BE2C (cell line): ENCODE data around the gene SLC23A3.

Experiments
- DNase-seq: peaks from one replicate; pipeline ENCODE4 v3.0.0-alpha.2; 2020
- H3K27me3 ChIP-seq: fragments of 250-450 bp; sonication (Bioruptor Pico); 2 replicates; pipeline ENCODE4 v1.5.1; 2020; ENCODE audit warnings: mild to moderate bottlenecking
- H3K36me3 ChIP-seq: fragments of 250-450 bp; sonication (Bioruptor Pico); 2 replicates; pipeline ENCODE4 v1.5.1; 2020; ENCODE audit warnings: mild to moderate bottlenecking
- H3K4me1 ChIP-seq: fragments of 250-450 bp; sonication (Bioruptor Pico); 2 replicates; pipeline ENCODE4 v1.5.1; 2020
- H3K4me3 ChIP-seq: 2 replicates; pipeline ENCODE4 v1.5.1; 2011; ENCODE audit warnings: low read depth, low read length
- H3K9me3 ChIP-seq: fragments of 250-450 bp; sonication (Bioruptor Pico); 2 replicates; pipeline ENCODE4 v1.5.1; 2020
- CTCF ChIP-seq: IDR thresholded peaks from 2 replicates; pipeline ENCODE4 v1.5.1; 2012; ENCODE audit warnings: mild to moderate bottlenecking, low read depth, low read length

The SLC23A3 gene

DNA sequence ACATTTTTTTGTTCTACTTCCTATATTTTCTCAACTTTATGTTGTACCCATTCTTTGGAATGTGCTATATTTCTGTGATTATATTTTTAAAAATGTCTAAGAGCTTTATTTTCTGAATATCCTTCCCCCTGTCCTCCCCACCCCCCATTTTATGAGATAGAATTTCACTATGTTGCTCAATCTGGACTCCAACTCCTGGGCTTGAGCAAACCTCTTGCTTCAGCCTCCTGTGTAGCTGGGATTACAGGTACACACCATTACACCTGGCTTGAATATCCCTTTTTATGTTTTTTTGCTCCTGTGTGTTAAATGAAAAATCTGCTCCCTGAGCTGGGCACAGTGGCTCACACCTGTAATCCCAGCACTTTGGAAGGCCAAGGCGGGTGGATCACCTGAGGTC lies 27.6 kb upstream of the SLC23A3 start:
- no peaks in the 10 kb centered on the region for H3K9me3 ChIP-seq
- H3K4me3 ChIP-seq = no peak overlapping the region
- no peak for DNase-seq
- no peaks in the 10 kb centered on the region for H3K36me3 ChIP-seq
- H3K27me3 ChIP-seq = peaks cover 7% of the 10 kb centered on the region
- no peak for TF ChIP-seq CTCF
- H3K4me1 ChIP-seq = no peaks in the 10 kb centered on the region

- Histone ChIP-seq H3K4me3 (no peak overlapping the region), H3K9me3 (no peaks in the 10 kb centered on the region), H3K27me3 (no peaks in the 10 kb centered on the region), H3K4me1 (no peaks in the 10 kb centered on the region), H3K36me3 (peaks cover 11% of the 10 kb centered on the region)
- DNase-seq = no peak
- no peak for TF ChIP-seq CTCF
Measured at GRCh38 chr2:219186754-219187456, 17.1 kb upstream of the SLC23A3 start.

DNA sequence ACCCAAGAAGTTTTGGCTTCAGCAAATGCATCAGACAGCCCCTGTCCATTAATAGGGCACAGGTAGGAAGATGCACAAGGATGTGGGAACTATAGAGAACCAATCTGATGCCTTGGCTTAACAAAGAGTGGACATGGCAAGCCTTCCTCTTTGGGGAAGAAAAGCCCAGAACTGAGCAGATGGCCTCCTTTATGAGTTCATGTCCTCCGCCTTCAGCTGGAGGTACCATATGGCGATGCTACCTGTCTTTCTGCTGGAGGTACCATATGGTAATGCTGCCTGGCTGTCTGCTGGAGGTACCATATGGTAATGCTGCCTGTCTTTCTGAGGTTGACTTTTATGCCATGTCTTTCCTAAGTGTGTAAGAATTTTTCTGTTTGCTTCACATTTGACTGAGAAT lies 14.3 kb upstream of the SLC23A3 start:
- Histone ChIP-seq H3K27me3 (no peaks in the 10 kb centered on the region), H3K36me3 (peaks cover 21% of the 10 kb centered on the region), H3K4me1 (no peaks in the 10 kb centered on the region), H3K9me3 (no peaks in the 10 kb centered on the region), H3K4me3 (no peak overlapping the region)
- DNase-seq = no peak
- TF ChIP-seq CTCF = no peak

DNA sequence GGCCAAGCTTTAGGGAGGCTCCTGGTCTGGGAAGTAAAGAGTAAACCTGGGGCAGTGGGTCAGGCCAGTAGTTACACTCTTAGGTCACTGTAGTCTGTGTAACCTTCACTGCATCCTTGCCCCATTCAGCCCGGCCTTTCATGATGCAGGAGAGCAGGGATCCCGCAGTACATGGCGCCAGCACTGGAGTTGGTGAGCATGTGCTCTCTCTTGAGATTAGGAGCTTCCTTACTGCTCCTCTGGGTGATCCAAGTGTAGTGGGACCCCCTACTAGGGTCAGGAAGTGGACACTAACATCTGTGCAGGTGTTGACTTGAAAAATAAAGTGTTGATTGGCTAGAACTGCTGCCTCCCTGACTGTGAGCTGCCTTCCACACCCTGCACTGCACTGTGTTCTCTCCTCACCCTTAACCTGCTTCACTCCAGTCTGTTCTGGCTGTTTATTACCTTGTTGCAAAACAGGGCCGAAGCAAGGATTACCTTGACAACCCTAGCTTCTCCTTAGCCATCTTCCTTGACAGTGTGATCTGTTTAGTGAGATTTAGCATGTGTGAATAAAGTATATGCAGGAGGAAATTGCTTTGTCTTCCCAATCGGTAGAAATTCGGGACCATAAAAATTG lies 13.4 kb upstream of the SLC23A3 start:
- no peaks in the 10 kb centered on the region for H3K9me3 ChIP-seq
- no peaks in the 10 kb centered on the region for H3K27me3 ChIP-seq
- no peak overlapping the region for H3K4me3 ChIP-seq
- peaks cover 21% of the 10 kb centered on the region for H3K36me3 ChIP-seq
- no peaks in the 10 kb centered on the region for H3K4me1 ChIP-seq
- no peak for TF ChIP-seq CTCF
- DNase-seq = no peak

GRCh38 chr2:219182331-219183150 lies 12.7 kb upstream of the SLC23A3 start:
- no peaks in the 10 kb centered on the region for H3K27me3 ChIP-seq
- no peaks in the 10 kb centered on the region for H3K9me3 ChIP-seq
- DNase-seq = no peak
- no peak for TF ChIP-seq CTCF
- peaks cover 21% of the 10 kb centered on the region for H3K36me3 ChIP-seq
- no peak overlapping the region for H3K4me3 ChIP-seq
- no peaks in the 10 kb centered on the region for H3K4me1 ChIP-seq
